Activated naive CD8-positive, alpha-beta T cell treated with anti-CD3 and anti-CD28 coated beads, Interleukin-2, amount 50 U/mL, for 24 hours (primary cell): ENCODE measurements around the gene DCHS2.

Experiments
- ATAC-seq: fragments of 150-1000 bp; cut with Tn5 transposase; one replicate; pipeline ENCODE4 v1.10.0; 2021
- DNase-seq: peaks from one replicate; pipeline ENCODE4 v3.0.0; 2021
- H3K27ac Mint-ChIP-seq: one replicate; pipeline ENCODE4 v1.8.0; 2021; ENCODE audit warnings: mild to moderate bottlenecking, mixed read lengths
- H3K27me3 Mint-ChIP-seq: one replicate; pipeline ENCODE4 v1.8.0; 2021; ENCODE audit warnings: mixed read lengths
- H3K36me3 Mint-ChIP-seq: one replicate; pipeline ENCODE4 v1.8.0; 2021; ENCODE audit warnings: low read depth, mixed read lengths
- H3K4me1 Mint-ChIP-seq: one replicate; pipeline ENCODE4 v1.8.0; 2021; ENCODE audit warnings: mixed read lengths
- H3K4me3 Mint-ChIP-seq: one replicate; pipeline ENCODE4 v1.8.0; 2021; ENCODE audit warnings: mild to moderate bottlenecking, moderate library complexity, mixed read lengths
- H3K9me3 Mint-ChIP-seq: one replicate; pipeline ENCODE4 v1.8.0; 2021; ENCODE audit warnings: mixed read lengths

Gene DCHS2

GRCh38 chr4:154414371-154414770, 77.2 kb downstream of the DCHS2 start:
- ATAC-seq (no peak), DNase-seq (no peak)
- no peak overlapping the region for H3K4me3 Mint-ChIP-seq
- peaks cover 7% of the 10 kb centered on the region for H3K9me3 Mint-ChIP-seq
- H3K36me3 Mint-ChIP-seq = no peaks in the 10 kb centered on the region
- H3K27ac Mint-ChIP-seq = no peak overlapping the region
- H3K27me3 Mint-ChIP-seq = peaks cover 39% of the 10 kb centered on the region
- peaks cover 15% of the 10 kb centered on the region for H3K4me1 Mint-ChIP-seq

GRCh38 chr4:154407443-154407842, 84.2 kb downstream of the DCHS2 start:
- H3K27ac Mint-ChIP-seq = no peak overlapping the region
- H3K4me3 Mint-ChIP-seq = no peak overlapping the region
- no peaks in the 10 kb centered on the region for H3K4me1 Mint-ChIP-seq
- H3K27me3 Mint-ChIP-seq = peaks cover 6% of the 10 kb centered on the region
- H3K36me3 Mint-ChIP-seq = no peaks in the 10 kb centered on the region
- ATAC-seq = no peak
- DNase-seq = no peak
- peaks cover 7% of the 10 kb centered on the region for H3K9me3 Mint-ChIP-seq

- Mint-ChIP-seq H3K9me3 (peaks cover 7% of the 10 kb centered on the region), H3K4me3 (no peak overlapping the region), H3K27ac (no peak overlapping the region), H3K36me3 (no peaks in the 10 kb centered on the region), H3K27me3 (peaks cover 5% of the 10 kb centered on the region), H3K4me1 (no peaks in the 10 kb centered on the region)
- no peak for DNase-seq
- no peak for ATAC-seq
Measured at GRCh38 chr4:154406018-154406795, 85.4 kb downstream of the DCHS2 start.

DNA sequence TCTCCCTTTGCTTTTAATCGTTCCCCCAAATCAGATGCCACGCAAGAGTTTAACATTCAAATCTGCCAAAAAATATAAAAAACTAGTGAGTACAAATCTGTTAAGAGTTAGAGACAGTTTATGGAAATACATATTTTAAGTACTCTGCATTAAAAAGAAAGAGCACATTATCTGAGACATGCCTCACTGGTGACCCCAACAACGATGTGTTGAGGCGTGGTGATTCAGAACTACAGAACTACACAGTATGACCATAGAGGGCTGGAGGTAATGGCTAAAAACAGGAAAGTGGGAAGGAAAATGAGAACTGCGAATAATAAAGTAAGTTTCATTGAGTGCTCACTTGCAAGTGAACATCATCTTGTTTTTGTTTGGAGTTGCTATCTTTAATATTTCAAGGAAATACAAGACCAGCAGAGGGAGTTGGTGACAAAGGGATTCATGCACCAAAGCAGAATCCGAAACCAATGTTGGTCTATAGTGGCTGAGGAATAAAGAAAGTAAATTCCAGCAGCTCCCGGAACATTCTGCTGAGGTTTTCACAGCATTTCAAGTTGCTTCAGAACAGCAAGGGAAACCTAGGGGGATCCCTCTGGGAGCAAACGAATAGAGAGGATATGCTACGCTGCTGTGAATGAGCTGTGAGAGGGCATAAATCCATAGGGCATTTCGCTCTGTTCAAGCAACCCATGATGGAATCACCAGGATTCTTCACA, 92.2 kb downstream of the DCHS2 start:
- peaks cover 8% of the 10 kb centered on the region for H3K27me3 Mint-ChIP-seq

DNA sequence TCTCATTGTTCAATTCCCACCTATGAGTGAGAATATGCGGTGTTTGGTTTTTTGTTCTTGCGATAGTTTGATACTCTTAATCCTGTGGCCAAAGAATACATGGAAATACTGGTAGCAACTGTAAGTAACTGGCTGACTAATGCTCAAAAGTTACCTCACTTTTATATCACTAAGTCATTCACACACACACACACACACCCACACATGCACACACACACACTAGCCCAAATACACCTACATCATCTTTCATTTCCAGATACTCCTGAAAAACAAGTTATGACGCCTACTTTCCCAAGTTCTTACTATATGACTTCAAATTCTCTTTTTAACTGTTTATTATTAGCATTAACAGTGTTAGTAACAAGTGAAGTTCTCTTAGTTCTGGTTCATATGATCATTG, 101.3 kb downstream of the DCHS2 start:
- Mint-ChIP-seq H3K4me3 (no peak overlapping the region), H3K36me3 (no peaks in the 10 kb centered on the region), H3K27ac (no peak overlapping the region), H3K9me3 (peaks cover 4% of the 10 kb centered on the region), H3K4me1 (no peaks in the 10 kb centered on the region), H3K27me3 (peaks cover 11% of the 10 kb centered on the region)
- ATAC-seq = no peak
- DNase-seq = no peak

More for the DNA sequence above, 92.2 kb downstream of the DCHS2 start:
- DNase-seq = no peak
- Mint-ChIP-seq H3K4me3 (no peak overlapping the region), H3K36me3 (no peaks in the 10 kb centered on the region), H3K27ac (no peak overlapping the region), H3K4me1 (no peaks in the 10 kb centered on the region), H3K9me3 (no peaks in the 10 kb centered on the region)
- ATAC-seq = no peak

DNA sequence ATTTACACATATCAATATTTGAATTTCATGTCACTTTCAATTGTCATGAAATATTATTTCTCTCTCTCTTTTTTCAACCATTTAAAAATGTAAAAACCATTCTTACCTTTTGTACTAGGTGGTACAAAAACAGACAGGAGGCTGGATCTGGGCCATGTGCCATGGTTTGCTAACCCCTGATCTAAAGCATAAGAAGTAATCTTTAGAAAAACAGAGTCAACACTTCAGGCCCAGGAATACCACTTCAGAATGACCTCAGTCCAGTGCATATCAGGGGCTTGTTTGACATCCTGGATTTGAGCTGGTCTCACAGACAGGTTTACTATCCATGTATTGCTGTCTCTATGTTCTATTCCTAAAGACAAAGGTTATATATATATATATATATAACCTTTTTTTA, 102.5 kb downstream of the DCHS2 start:
- Mint-ChIP-seq H3K4me1 (no peaks in the 10 kb centered on the region), H3K27me3 (peaks cover 11% of the 10 kb centered on the region), H3K27ac (no peak overlapping the region), H3K36me3 (no peaks in the 10 kb centered on the region), H3K9me3 (peaks cover 9% of the 10 kb centered on the region), H3K4me3 (no peak overlapping the region)
- DNase-seq (no peak), ATAC-seq (no peak)

- Mint-ChIP-seq H3K4me1 (no peaks in the 10 kb centered on the region), H3K27ac (no peak overlapping the region), H3K27me3 (peaks cover 4% of the 10 kb centered on the region), H3K9me3 (peaks cover 13% of the 10 kb centered on the region), H3K36me3 (no peaks in the 10 kb centered on the region), H3K4me3 (no peak overlapping the region)
- no peak for DNase-seq
- no peak for ATAC-seq
Measured at GRCh38 chr4:154384012-154384411, 107.6 kb downstream of the DCHS2 start.

GRCh38 chr4:154376486-154376885, 115.1 kb downstream of the DCHS2 start:
- ATAC-seq (no peak), DNase-seq (no peak)
- Mint-ChIP-seq H3K4me3 (no peak overlapping the region), H3K27me3 (peaks cover 12% of the 10 kb centered on the region), H3K27ac (no peak overlapping the region), H3K4me1 (no peaks in the 10 kb centered on the region), H3K9me3 (no peaks in the 10 kb centered on the region), H3K36me3 (no peaks in the 10 kb centered on the region)

GRCh38 chr4:154368060-154368459, 123.5 kb downstream of the DCHS2 start:
- no peak overlapping the region for H3K27ac Mint-ChIP-seq
- H3K4me3 Mint-ChIP-seq = no peak overlapping the region
- H3K4me1 Mint-ChIP-seq = peaks cover 7% of the 10 kb centered on the region
- no peaks in the 10 kb centered on the region for H3K36me3 Mint-ChIP-seq
- H3K9me3 Mint-ChIP-seq = no peaks in the 10 kb centered on the region
- H3K27me3 Mint-ChIP-seq = peaks cover 11% of the 10 kb centered on the region
- no peak for ATAC-seq
- no peak for DNase-seq

DNA sequence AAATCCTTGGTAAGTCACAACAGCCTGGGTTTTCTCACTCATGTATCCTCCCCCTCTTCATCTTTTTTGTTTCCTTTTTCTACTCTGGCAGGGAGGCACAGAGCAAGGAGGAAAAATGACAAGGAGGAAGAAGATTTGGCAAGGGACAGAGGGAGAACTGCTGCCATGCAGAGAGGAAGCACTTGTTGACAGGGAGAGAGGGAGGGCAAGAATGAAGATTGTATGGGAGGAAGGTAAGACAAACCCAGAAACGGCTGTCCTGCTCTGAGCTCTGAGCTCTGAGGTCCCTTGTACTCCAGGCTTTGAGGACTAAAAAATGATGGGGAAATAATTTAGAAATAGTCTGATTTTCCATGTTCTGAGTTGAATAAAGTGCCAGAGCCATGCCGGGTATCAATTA, 123.9 kb downstream of the DCHS2 start:
- Mint-ChIP-seq H3K4me1 (peaks cover 7% of the 10 kb centered on the region), H3K9me3 (no peaks in the 10 kb centered on the region), H3K36me3 (no peaks in the 10 kb centered on the region), H3K27ac (no peak overlapping the region), H3K27me3 (peaks cover 11% of the 10 kb centered on the region), H3K4me3 (no peak overlapping the region)
- no peak for ATAC-seq
- DNase-seq = no peak

- H3K27ac Mint-ChIP-seq = no peak overlapping the region
- H3K27me3 Mint-ChIP-seq = peaks cover 9% of the 10 kb centered on the region
- H3K4me1 Mint-ChIP-seq = peaks cover 9% of the 10 kb centered on the region
- no peak for DNase-seq
- no peak for ATAC-seq
- no peaks in the 10 kb centered on the region for H3K9me3 Mint-ChIP-seq
- no peaks in the 10 kb centered on the region for H3K36me3 Mint-ChIP-seq
- H3K4me3 Mint-ChIP-seq = no peak overlapping the region
Measured at GRCh38 chr4:154366956-154367355, 124.6 kb downstream of the DCHS2 start.

DNA sequence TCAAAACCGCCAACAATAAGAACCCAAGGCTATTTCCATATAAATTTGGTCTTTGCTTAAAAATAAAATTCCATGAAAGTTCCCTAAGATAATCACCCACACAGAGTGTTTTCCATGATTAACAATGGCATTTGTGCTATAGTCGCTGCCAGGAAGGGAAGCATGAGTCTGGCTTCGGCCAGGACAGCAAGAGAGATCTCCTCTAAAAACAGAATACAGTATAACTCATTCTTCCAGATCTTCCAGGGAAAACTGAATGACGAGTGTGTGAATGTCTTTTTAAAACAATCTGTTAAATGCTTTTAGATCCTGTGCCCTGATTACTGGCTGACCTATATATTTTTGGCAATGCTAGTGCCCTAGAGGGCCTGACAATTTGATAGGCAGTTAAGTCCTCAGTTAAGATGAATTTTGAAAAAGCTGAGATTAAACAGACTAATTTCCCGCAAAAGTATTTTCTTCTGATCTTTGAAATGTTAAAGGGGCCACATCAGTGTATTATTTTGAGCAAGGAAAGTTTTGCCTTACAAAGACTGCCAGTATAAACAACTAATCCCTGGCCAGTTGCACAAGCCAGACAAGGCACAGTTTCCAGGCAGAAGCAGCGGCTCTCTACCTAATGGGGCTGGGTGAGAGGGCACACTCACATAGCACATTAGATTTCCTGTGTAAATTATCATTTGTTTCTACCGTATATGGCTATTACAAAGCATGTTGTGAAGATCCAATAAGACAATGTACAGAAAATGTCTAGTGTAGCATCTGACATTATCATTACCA, 127.3 kb downstream of the DCHS2 start:
- DNase-seq = no peak
- Mint-ChIP-seq H3K27me3 (peaks cover 6% of the 10 kb centered on the region), H3K4me3 (no peak overlapping the region), H3K27ac (no peak overlapping the region), H3K9me3 (no peaks in the 10 kb centered on the region), H3K36me3 (no peaks in the 10 kb centered on the region), H3K4me1 (peaks cover 24% of the 10 kb centered on the region)
- no peak for ATAC-seq

DNA sequence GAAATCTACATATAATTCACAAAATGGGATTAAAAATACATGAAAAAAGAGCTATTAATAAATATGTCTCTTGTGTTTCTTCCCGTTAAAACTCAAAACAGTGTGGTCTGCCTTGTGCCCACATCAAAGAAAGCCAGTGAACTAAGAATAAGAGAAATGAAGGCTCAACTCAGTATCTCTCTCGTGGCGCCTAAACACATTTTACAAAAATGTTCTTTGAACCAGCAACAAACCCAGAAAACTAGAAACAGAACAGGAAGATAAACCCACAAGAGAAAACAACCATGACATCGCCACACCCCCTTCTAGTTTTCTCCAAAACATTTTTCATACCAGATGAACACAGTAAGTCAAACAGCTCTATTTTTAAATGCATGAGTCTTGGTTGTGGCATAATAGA, 130.1 kb downstream of the DCHS2 start:
- peaks cover 17% of the 10 kb centered on the region for H3K4me1 Mint-ChIP-seq
- DNase-seq (no peak), ATAC-seq (no peak)
- no peak overlapping the region for H3K27ac Mint-ChIP-seq
- H3K27me3 Mint-ChIP-seq = peaks cover 2% of the 10 kb centered on the region
- no peaks in the 10 kb centered on the region for H3K36me3 Mint-ChIP-seq
- no peaks in the 10 kb centered on the region for H3K9me3 Mint-ChIP-seq
- no peak overlapping the region for H3K4me3 Mint-ChIP-seq

- ATAC-seq = no peak
- H3K4me1 Mint-ChIP-seq = peaks cover 17% of the 10 kb centered on the region
- H3K9me3 Mint-ChIP-seq = no peaks in the 10 kb centered on the region
- no peak overlapping the region for H3K27ac Mint-ChIP-seq
- H3K36me3 Mint-ChIP-seq = no peaks in the 10 kb centered on the region
- DNase-seq = no peak
- H3K27me3 Mint-ChIP-seq = peaks cover 2% of the 10 kb centered on the region
- H3K4me3 Mint-ChIP-seq = no peak overlapping the region
Measured at GRCh38 chr4:154360491-154360890, 131.1 kb downstream of the DCHS2 start.

GRCh38 chr4:154354883-154355282, 136.7 kb downstream of the DCHS2 start:
- H3K4me3 Mint-ChIP-seq = no peak overlapping the region
- no peaks in the 10 kb centered on the region for H3K4me1 Mint-ChIP-seq
- no peaks in the 10 kb centered on the region for H3K9me3 Mint-ChIP-seq
- H3K27ac Mint-ChIP-seq = no peak overlapping the region
- peaks cover 6% of the 10 kb centered on the region for H3K27me3 Mint-ChIP-seq
- DNase-seq (no peak), ATAC-seq (no peak)
- H3K36me3 Mint-ChIP-seq = no peaks in the 10 kb centered on the region
